ENCODE measurements around the gene TMEM250. TPM values are rescaled to one million over a fixed set of nuclear protein-coding genes. Genes with fewer than 3 reads are reported as not detected.

TMEM250 gene
- total RNA-seq, 1 experiment from 2014 or later = 48.4 TPM

DNA sequence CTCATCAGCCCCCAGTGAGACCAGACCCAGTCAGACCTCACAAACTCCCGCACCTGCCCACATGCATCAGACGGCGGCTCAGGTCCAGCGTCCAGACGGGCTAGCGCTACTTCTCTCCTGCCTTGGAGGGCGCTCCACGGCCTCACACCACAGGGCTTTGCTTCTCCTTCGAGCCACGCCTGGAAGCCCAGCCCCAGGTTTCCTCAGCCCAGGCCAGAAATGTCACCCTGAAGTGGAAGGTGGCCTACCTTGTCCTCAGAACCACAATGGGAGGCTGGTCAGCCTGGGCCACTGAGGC lies 26.4 kb downstream of the TMEM250 start:
- Histone ChIP-seq H3K27me3 (replicated peaks; ENCODE audit: insufficient read depth, low read depth, low read length, poor library complexity) (no peaks in the 10 kb centered on the region), H3K36me3 (ENCODE audit: insufficient read depth, low read length, poor library complexity, severe bottlenecking) (no peaks in the 10 kb centered on the region), H3K9me3 (ENCODE audit: low read depth, low read length, poor library complexity, severe bottlenecking) (no peaks in the 10 kb centered on the region), H3K27ac (ENCODE audit: low read depth, low read length, poor library complexity, severe bottlenecking) (peak overlapping the region; percentile 50), H3K4me1 (ENCODE audit: insufficient read depth, low read length, poor library complexity, severe bottlenecking) (peaks cover 46% of the 10 kb centered on the region), H3K4me3 (ENCODE audit: low read depth, low read length, poor library complexity, severe bottlenecking) (no peak overlapping the region)
- ChIA-PET CTCF (no interaction called here), POLR2A (ENCODE audit: low non-redundant PET) (no interaction called here)
- TF ChIP-seq EZH2 (IDR thresholded peaks at IDR 0.05; ENCODE audit: borderline replicate concordance, low read depth, low read length, poor library complexity, severe bottlenecking) = no peak
- TF ChIP-seq, protein P1, sequence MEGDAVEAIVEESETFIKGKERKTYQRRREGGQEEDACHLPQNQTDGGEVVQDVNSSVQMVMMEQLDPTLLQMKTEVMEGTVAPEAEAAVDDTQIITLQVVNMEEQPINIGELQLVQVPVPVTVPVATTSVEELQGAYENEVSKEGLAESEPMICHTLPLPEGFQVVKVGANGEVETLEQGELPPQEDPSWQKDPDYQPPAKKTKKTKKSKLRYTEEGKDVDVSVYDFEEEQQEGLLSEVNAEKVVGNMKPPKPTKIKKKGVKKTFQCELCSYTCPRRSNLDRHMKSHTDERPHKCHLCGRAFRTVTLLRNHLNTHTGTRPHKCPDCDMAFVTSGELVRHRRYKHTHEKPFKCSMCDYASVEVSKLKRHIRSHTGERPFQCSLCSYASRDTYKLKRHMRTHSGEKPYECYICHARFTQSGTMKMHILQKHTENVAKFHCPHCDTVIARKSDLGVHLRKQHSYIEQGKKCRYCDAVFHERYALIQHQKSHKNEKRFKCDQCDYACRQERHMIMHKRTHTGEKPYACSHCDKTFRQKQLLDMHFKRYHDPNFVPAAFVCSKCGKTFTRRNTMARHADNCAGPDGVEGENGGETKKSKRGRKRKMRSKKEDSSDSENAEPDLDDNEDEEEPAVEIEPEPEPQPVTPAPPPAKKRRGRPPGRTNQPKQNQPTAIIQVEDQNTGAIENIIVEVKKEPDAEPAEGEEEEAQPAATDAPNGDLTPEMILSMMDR (conservative IDR thresholded peaks at IDR 0.05; ENCODE audit: low read depth, low read length) = no peak
- intact Hi-C loops (cut with micrococcal nuclease; ENCODE audit: unreplicated experiment) = no loop called here
- no peak for DNase-seq (ENCODE audit: low spot score)
- BruUV-seq (replicated peaks) = no TSS peak

GRCh38 chr9:136091582-136092352 lies 26.9 kb downstream of the TMEM250 start:
- Histone ChIP-seq H3K4me1 (ENCODE audit: insufficient read depth, low read length, poor library complexity, severe bottlenecking) (peaks cover 46% of the 10 kb centered on the region), H3K27me3 (replicated peaks; ENCODE audit: insufficient read depth, low read depth, low read length, poor library complexity) (no peaks in the 10 kb centered on the region), H3K9me3 (ENCODE audit: low read depth, low read length, poor library complexity, severe bottlenecking) (no peaks in the 10 kb centered on the region), H3K36me3 (ENCODE audit: insufficient read depth, low read length, poor library complexity, severe bottlenecking) (no peaks in the 10 kb centered on the region), H3K27ac (ENCODE audit: low read depth, low read length, poor library complexity, severe bottlenecking) (peak overlapping the region; percentile 50), H3K4me3 (ENCODE audit: low read depth, low read length, poor library complexity, severe bottlenecking) (no peak overlapping the region)
- TF ChIP-seq, protein P1 (conservative IDR thresholded peaks at IDR 0.05; ENCODE audit: low read depth, low read length) = no peak
- TF ChIP-seq EZH2 (IDR thresholded peaks at IDR 0.05; ENCODE audit: borderline replicate concordance, low read depth, low read length, poor library complexity, severe bottlenecking) = no peak
- BruUV-seq (replicated peaks) = no TSS peak
- POLR2A ChIA-PET (ENCODE audit: low non-redundant PET) = no interaction called here
- no peak for DNase-seq (ENCODE audit: low spot score)
- intact Hi-C loops (cut with micrococcal nuclease; ENCODE audit: unreplicated experiment) = no loop called here
- CTCF ChIA-PET = interaction anchor here (0.6 kb wide), 1 partner anchor 97 kb away, joined by 6 read pairs; no protein-coding TSS in a partner anchor

GRCh38 chr9:136090768-136091581 lies 27.7 kb downstream of the TMEM250 start:
- no peaks in the 10 kb centered on the region for H3K27me3 ChIP-seq (replicated peaks; ENCODE audit: insufficient read depth, low read depth, low read length, poor library complexity)
- no peak for DNase-seq (ENCODE audit: low spot score)
- peaks cover 46% of the 10 kb centered on the region for H3K4me1 ChIP-seq (ENCODE audit: insufficient read depth, low read length, poor library complexity, severe bottlenecking)
- H3K27ac ChIP-seq (ENCODE audit: low read depth, low read length, poor library complexity, severe bottlenecking) = peak overlapping the region; percentile 47
- ChIA-PET CTCF (interaction anchor here (1.2 kb wide), 1 partner anchor 124 kb away, joined by 4 read pairs; no protein-coding TSS in a partner anchor), POLR2A (ENCODE audit: low non-redundant PET) (interaction anchor here (0.7 kb wide), 1 partner anchor 14 kb away, joined by 5 read pairs; no protein-coding TSS in a partner anchor)
- TF ChIP-seq, protein P1 (conservative IDR thresholded peaks at IDR 0.05; ENCODE audit: low read depth, low read length) = no peak
- no peak for TF ChIP-seq EZH2 (IDR thresholded peaks at IDR 0.05; ENCODE audit: borderline replicate concordance, low read depth, low read length, poor library complexity, severe bottlenecking)
- H3K4me3 ChIP-seq (ENCODE audit: low read depth, low read length, poor library complexity, severe bottlenecking) = no peak overlapping the region
- intact Hi-C loops (cut with micrococcal nuclease; ENCODE audit: unreplicated experiment) = no loop called here
- H3K36me3 ChIP-seq (ENCODE audit: insufficient read depth, low read length, poor library complexity, severe bottlenecking) = no peaks in the 10 kb centered on the region
- BruUV-seq (replicated peaks) = no TSS peak
- no peaks in the 10 kb centered on the region for H3K9me3 ChIP-seq (ENCODE audit: low read depth, low read length, poor library complexity, severe bottlenecking)
